GM19468 (cell line): Measurements from ENCODE around the gene OR51F2.
"Not testable (repeated sequence)": the region's sequence is repeated elsewhere in the genome, so short reads cannot be mapped to it uniquely, and the experiment has no call there.

Source experiments
- ATAC-seq: cut with Tn5 transposase; IDR thresholded peaks from one replicate; pipeline ENCODE4 v1.9.1; 2021; ENCODE audit warnings: mild to moderate bottlenecking, moderate library complexity, moderate number of reproducible peaks; ENCODE audit not compliant: unreplicated experiment; ENCODE audit errors: extremely low read depth

The OR51F2 gene, protein sequence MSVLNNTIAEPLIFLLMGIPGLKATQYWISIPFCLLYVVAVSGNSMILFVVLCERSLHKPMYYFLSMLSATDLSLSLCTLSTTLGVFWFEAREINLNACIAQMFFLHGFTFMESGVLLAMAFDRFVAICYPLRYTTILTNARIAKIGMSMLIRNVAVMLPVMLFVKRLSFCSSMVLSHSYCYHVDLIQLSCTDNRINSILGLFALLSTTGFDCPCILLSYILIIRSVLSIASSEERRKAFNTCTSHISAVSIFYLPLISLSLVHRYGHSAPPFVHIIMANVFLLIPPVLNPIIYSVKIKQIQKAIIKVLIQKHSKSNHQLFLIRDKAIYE

DNA sequence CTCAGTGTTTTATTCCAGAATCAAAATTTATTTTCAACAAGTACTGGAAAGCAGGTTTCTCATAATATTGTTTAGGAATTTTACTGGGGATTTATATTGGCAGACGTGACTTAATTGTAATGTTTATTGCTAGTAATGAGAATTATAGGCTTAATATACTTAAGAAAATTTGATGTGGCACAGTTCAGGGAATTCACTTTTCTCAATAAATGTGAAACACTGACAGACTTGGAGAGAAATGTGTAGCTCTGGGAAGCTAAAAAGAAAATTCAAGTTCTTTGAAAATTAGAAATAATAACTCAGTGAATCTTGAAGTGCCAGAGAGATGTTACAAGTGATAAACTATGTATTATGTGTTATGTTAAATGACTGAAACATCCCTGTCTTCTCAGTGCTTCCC, at the start of gene OR51F2:
OR51F2 (plus strand) TSS at position 301 of the 400 bp plus-strand sequence. CDS start 101 bp downstream, outside the sequence.
- ATAC-seq = no peak

DNA sequence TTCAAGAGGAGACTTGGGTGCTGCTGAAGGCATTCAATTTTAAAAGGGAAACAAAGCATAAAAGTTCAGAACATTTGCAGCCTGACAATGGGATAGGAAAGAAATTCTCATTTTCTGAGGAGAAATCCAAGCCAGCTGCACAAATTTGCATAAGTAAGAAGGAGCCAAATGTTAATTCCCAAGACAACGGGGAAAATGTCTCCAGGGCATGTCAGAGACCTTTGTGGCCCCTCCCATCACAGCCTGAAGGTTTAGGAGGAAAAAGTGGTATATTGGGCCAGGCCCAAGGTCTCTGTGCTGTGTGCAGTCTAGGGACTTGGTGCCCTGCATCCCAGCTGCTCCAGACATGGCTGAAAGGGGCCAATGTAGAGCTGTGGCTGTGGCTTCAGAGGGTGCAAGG, 38.7 kb upstream of the OR51F2 start:
- no peak for ATAC-seq

DNA sequence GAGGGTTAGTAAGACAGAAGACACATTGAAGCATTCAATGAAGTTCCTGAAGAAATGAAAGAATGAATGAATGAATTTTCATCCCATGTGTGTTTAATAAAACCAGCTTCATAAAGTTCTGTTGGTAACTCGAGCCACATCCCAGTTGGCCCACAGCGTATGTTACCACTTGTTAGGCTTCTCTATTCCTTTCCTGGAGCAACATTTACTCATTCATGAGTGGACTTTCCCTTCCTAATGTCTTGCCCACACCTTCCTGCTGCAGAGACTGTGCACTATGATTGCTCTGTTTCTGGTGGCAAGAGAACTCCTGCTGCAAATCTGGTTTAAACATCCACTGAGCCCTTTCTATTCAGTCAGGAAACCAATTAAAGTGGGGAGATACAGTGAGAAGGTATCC, 23.9 kb upstream of the OR51F2 start:
- no peak for ATAC-seq

DNA sequence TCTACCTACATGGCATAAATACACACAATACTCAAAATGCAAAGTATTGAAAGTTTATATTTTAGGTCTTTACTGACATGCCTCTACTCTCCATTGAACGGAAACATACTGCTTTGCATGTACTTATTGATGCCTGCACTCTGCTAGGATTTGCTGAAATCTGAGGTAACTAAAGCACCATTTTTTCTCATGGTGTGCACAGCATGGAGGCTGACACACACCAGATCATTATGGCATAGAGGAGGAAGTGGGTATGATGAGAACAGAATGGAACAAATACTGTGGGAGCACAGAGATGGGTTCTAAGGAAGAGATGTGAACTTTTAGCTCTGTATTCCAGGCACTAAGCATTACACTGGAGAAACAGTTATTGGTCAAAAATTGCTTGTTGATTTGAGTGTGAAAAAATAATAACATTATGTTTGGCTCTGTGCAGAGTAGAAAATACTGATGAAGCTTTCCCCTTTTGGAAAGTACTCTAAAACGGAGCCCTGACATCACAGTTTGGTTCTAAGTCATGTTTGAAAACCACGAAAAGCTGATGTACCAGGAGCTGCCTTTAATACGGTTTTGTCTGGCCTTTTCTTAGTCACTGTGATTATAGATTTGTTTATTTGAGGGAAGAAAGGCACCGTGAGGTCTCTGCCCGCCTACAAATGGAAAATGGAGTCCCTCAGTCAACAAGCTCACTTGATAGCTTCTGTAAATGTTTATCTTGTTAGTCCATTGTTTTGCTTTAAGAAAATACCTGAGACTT, 22.5 kb upstream of the OR51F2 start:
- no peak for ATAC-seq

DNA sequence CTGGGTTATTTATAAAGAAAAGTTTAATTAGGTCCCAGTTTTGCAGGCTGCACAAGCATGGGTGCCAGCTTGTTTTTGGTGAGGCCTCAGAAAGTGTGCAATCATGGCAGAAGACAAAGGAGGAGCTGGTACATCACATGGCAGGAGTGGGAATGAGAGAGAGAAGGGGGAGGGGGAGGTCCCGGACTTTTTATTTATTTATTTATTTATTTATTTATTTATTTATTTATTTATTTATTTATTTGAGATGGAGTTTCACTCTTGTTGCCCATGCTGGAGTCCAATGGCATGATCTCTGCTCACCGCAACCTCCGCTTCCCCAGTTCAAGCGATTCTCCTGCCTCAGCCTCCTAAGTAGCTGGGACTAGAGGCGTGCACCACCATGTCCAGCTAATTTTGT, 19.8 kb upstream of the OR51F2 start:
- ATAC-seq = not testable (repeated sequence)

DNA sequence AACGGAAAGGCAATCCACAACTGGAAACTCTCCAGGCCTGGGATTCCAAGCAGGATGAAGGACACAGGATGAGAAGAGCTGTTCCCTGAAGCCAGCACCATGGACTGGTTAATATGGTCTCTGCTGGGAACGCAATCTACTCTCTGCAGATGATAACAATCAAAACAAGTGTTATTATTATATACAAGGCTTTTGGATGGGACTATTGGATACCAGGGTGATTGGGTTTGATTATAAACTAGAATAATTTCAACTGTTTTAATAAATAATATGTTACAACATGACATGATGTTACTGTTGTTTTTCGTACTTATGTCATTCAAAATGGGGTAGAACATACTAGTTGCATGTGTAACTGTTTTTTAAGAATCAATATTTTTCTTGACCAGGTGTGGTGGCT, 16.8 kb upstream of the OR51F2 start, which contains the start of gene OR52R1:
OR52R1 (minus strand) TSS at position 101 of the 400 bp plus-strand sequence; CDS start at position 101, 0 bp downstream.
- no peak for ATAC-seq

DNA sequence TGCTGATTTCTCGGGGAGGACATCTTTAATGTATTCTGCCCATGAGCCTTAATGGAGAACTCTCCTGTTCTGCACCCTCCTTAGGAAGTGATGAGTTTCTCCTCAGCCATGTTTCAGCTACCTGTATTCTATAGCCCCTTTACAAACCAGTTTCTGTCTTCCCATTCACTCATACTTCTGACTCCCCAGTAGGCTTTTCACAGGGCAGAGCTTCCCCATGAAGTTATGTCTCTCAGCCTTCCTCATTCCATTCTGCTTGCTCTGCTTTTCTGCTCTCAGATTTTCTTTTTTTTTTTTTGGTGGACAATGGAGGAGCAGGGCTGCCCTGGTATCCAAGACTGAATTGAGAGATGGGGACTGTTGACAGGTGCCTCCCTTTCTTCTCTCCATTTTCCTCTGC, 12.6 kb upstream of the OR51F2 start:
- no peak for ATAC-seq

DNA sequence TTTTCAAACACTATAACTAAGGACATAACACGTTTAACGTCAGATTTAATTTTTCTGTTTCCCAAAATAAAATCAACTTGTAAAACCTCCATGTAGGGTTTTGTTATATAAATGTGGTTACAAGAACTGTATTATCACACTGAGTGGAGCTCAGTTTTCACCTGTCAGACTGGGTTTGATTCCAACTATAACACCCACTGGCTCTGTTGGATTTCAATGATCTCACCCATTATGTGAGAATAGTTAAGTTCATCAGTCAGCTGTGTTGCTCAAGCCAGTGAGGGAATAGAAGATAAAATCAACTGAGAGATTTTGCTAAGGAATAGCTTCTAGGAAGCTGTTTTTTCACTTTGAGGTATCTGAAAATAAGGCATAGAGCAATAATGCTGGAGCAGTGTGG, 11.9 kb upstream of the OR51F2 start:
- ATAC-seq = no peak

DNA sequence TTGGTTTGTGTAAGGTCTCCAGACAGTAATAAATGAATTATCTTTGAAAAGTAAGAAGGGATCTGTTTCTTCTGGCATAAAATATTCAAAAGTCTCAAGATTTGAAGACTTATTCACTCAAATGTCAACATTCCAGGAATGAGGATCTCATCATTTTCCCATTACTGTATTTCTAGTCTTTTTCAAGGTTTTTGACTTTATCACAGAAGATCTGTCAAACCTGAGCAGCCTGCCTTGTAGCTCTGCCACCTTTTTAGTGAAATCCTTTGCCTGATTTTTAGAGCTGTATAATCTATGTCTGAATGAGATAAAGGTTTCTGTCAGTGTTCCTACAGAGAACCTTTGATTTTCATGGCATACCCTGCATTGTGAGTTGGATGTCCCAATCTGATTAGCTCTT, 4.0 kb downstream of the OR51F2 start:
- no peak for ATAC-seq

DNA sequence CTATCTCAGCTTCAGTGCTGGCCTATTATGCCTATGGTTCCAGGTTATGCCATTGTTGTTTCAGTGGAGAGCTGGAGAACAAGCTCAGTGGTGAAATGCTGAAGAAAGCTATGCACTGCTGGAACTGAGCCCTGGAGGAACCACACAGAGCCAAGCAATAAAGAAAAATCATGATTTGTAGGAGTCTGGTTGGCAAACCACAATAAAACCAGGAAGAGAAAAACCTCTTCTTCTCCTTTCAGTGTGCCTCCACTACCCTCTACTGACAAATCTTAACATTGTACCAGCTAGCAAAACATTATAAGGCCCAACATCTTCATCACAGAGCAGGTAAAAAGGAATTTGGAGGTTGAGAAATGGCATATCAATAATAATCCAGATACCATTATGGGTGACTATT, 5.3 kb downstream of the OR51F2 start:
- no peak for ATAC-seq

DNA sequence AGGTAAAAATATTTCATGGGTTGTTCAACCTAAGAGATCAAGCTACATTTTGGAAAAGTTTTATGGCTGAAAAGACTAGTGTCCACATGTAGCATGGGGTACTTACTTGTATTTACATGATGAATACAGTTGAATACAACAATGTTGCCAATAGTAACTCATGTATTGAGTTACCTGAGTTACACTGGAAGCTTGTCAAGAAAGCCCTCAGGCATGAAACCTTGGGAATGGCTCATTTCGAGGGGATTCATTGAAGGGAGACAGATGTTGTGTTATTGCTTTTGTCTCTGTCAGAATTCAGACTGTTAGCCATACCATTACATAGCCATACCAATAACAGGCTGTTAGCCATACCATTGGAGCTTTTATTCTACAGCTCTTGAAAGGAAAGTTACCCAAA, 9.2 kb downstream of the OR51F2 start:
- no peak for ATAC-seq

DNA sequence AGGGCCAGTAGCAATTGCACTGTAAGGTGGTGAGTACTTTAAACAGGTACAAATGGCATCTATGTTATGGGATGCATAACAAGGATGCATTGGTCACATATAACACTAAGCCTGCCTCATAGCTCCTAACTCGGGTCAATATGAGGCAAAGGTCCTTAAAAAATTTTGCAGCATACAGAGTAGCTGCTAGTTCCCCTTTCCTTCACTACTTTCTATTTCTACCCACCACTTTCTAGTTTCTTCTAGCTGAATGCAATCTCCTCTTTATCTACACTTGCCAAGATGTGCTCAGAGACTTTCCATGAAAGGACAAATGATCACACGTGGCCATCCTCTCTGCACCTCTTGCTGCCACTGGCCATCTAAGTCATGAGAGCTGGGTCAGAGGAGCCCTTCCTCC, 9.8 kb downstream of the OR51F2 start:
- ATAC-seq = no peak

DNA sequence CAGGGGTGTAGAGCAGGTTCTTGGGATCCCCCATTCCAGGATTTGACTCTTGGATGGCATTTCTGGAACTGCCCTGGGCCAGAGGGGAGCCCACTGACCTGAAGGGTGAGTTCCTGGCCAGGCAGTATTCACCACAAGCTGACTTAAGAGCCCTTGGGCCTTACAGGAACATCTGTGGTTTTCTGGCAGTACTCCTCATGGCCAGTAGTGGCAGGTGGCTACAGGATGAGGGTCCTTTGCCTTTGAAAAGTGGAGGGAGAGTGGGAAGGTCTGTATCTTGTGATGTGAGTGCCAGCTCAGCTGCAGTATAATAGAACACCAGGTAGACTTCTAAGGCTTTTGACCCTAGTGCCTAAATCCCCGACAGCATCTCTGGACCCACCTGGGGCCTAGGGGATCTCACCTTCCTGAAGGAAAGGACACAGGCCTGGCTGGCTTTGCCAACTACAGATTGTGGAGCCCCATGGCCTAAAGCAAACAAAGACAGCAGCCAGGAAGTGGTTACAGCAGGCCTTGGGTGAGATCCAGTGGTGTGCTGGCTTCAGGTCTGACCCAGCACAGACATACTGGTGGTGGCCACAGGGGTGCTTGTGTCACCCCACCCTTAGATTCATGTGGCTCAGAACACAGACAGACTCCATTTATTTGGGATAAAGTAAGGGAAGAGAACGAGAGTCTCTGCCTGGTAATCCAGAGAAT, 18.9 kb downstream of the OR51F2 start:
- no peak for ATAC-seq

DNA sequence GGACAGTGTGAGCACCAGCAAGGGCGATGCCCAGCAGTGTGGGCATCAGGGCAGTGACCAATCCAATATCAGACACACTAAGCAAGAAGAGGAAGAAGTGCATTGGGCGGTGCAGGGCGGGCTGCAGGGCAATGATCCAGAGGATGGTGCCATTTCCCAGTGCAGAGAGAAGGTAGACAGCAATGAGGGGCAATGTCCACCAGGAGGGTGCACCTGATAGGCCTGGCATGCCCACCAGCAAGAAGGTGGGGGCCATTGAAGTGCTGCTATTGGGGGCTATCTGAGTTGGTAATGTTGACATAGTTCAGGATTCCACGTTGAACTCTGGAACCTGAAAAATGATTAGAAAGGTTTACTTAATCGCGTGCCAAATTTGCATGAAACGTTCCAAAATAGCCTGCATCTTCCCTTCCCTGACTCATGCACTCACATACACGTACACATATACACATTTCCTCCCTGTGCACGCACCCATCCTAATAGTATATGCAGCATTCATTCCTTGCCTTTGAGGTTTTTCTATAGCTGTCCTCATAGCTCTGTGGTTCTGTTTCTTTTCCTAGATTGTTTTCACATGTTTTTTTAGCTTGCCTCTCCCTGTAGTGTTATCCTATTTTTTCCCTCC, 27.9 kb downstream of the OR51F2 start, which contains the start of gene OR51S1:
OR51S1 (minus strand) TSS at position 301 of the 625 bp plus-strand sequence; CDS start at position 301, 0 bp downstream.
- no peak for ATAC-seq

DNA sequence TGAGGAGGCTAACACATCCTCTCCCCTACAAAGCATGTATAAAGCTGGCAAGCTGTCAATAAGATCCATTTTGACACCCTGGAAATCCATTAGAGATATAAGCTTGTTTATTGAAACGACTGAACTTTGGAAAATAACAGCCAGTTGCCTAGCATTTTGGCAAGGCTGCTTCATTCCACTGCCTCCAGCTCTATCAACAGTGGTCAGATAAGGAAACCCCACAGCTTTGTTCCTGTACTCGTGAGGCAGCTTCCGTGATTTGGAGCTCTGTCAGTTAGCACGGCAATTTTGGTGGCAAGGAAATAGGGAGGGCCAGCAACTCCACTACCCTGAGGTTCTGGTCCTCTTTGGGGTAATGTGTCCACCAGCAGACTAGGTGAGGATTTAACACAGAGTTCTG, 29.9 kb downstream of the OR51F2 start:
- ATAC-seq = no peak

DNA sequence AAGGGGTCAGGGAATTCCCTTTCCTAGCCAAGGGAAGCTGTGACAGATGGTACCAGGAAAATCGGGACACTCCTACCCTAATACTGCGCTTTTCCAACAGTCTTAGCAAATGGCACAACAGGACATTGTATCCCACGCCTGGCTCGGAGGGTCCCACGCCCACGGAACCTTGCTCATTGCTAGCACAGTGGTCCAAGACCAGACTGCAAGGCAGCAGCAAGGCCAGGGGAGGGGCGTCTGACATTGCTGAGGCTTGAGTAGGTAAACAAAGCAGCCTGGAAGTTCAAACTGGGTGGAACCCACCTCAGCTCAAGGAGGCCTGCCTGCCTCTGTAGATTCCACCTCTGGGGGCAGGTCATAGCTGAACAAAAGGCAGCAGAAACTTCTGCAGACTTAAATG, 33.2 kb downstream of the OR51F2 start:
- ATAC-seq = not testable (repeated sequence)

DNA sequence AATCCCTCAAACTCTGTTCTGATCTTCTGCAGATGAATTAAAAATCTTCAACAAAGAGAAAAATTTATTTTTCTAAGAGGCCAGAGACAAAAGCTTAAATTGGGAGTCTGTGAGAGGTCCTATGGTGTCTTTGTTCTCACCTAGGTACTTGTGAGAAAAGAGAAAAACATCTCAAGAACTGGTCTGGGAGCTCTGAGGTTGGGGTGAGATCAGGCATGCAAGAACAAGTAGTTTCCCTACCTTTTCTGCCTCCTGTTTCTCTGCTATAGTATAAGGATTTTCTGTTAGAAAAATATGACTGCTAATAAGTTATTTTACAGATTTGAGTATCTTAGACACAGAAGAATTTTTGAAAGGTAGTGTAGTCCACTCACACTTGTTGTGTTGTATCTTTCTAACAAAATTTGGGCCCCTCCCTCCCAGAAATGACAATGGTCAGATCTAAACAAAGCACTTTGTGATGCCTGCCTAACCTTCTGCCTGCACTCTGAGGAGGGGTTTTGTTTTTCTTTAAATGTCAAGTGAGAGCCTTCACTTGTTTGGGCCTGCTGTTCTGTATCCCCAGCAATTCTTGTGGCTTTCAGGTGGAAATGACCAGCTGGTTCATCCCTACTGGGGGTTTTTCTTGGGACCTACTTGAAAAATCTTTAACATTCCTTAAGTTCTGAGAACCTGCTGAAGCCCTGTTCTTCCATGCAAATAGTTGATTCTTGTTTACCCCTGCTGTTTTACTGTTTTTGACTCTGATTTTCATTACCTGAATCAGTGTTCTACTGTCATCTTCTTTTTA, 41.5 kb downstream of the OR51F2 start:
- ATAC-seq = no peak

DNA sequence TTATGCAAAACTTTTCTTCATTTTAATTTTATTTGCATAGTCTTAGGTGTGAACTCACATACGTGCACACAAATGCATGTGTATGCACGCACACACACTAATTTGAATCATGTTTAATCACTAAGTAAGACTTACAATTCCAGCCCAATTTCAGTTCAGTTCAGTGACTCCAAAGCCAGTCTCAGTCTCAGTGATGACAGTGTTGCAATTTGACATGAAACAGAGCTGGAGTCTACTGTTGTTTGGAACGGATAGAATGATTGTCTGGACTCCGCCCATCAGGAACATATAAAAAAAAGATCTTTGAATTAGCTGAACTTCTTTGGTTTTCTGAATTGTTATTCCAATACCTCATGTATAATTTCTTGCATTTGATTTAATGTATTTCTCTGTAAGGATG, 42.8 kb downstream of the OR51F2 start:
- ATAC-seq = no peak

DNA sequence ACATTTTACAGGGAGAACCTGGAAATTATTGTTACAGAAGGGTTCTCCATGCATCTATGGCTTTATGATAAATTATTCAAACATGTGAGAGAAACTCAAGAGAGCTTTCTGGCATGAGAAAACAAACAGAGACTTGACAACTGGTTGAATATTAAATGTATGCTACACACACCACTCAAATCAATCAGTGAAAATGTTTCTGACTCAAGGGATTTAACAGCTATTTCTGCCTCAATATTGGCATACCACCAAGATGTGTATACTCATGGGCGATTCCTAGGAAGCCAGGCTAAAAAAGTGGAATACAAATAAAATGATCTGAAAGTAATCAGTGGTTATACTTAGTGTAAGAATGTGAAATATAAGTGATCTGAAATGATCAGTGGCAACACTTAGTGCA, 44.7 kb downstream of the OR51F2 start:
- ATAC-seq = no peak
